Subcutaneous adipose tissue (tissue), 4 donors: ENCODE results near the gene LRRC46. TPM values are rescaled to one million over a fixed set of nuclear protein-coding genes. Genes with fewer than 3 reads are reported as not detected.

Source experiments
- total RNA-seq, 4 donors: library from RNA; depleted of rRNA; stranded (reverse); fragments of >200 nt; gene quantifications; one replicate each; pipeline ENCODE4 v1.1.0, GENCODE V29; 2016
- TF ChIP-seq, protein P1 (sequence below): fragments of 450-650 bp; IDR thresholded peaks from one replicate; pipeline ENCODE4 v1.5.1; 2016; ENCODE audit warnings: low read depth, mild to moderate bottlenecking, control low read depth, antibody characterized with exemption, moderate library complexity

Gene LRRC46
- total RNA-seq, 4 donors from 2014 or later = 0.66 TPM; not detected in 3

DNA sequence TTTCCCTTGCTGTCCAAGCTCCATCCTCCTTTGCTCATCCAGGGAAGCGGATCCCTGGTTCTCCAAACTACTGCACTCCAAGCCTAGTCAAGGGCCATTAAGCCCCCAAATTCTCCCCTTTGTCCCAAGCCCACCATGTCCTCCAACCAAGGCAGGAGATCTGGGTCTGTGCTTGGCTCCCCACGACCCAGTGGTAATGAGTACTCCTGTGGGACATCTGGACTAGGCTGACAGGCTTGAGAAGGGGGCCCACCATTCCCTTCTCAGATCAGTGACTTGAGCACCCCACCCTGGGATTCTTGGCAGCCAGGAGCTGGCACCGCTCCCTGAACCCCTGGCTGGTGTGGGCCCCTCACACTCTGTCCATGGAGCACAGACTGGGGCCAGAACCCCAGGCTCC is 27.0 kb upstream of the LRRC46 start:
- TF ChIP-seq, protein P1, sequence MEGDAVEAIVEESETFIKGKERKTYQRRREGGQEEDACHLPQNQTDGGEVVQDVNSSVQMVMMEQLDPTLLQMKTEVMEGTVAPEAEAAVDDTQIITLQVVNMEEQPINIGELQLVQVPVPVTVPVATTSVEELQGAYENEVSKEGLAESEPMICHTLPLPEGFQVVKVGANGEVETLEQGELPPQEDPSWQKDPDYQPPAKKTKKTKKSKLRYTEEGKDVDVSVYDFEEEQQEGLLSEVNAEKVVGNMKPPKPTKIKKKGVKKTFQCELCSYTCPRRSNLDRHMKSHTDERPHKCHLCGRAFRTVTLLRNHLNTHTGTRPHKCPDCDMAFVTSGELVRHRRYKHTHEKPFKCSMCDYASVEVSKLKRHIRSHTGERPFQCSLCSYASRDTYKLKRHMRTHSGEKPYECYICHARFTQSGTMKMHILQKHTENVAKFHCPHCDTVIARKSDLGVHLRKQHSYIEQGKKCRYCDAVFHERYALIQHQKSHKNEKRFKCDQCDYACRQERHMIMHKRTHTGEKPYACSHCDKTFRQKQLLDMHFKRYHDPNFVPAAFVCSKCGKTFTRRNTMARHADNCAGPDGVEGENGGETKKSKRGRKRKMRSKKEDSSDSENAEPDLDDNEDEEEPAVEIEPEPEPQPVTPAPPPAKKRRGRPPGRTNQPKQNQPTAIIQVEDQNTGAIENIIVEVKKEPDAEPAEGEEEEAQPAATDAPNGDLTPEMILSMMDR = no peak

DNA sequence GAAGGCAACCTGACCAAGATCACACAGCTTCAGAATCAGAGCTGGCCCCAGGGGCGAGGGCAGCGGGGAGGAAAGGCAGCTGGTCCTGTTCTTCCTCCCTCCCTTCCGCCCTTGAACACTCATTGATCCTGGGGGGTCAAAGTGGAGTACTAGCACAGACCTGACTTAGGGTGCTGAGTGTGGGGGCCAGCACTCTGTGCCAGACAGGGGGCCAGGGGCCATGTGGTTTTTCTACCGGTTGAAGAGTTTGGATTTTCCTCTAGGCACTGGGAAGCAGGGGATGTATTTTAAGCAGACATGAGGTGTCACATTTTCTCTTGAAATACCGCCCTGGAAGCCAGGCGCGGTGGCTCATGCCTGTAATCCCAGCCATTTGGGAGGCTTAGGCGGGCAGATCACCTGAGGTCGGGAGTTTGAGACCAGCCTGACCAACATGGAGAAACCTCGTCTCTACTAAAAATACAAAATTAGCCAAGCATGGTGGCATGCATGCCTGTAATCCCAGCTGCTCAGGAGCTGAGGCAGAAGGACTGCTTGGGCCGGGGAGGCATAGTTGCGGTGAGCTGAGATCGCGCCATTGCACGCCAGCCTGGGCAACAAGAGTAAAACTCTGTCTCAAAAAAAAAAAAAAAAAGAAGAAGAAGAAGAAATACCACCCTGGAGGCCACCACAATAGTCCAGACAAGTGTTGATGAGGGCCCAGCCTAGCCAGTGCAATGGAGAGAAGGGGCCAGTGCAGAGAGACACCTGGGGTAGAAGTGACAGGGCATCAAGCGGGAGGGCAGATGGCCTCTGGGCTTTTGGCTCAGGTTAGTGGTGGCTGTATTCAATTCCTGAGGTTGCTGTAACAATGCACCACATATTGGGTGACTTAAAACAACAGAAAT is 25.2 kb upstream of the LRRC46 start:
- TF ChIP-seq, protein P1 = no peak

DNA sequence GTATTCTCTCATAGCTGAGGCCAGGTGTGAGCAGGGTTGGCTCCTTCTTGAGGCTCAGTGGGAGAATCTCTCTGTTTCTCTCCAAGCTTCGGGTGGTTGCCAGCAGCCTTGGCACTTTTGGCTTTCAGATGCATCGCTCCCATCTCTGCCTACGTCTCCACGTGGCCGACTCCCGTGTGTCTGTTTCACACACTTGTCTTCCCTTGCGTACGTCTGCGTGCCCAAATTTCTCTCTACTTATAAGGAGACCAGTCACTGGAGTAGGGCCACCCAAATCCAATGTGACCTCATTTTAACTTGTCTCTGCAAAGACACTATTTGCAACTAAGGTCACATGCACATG is 24.6 kb upstream of the LRRC46 start:
- TF ChIP-seq, protein P1 = no peak

DNA sequence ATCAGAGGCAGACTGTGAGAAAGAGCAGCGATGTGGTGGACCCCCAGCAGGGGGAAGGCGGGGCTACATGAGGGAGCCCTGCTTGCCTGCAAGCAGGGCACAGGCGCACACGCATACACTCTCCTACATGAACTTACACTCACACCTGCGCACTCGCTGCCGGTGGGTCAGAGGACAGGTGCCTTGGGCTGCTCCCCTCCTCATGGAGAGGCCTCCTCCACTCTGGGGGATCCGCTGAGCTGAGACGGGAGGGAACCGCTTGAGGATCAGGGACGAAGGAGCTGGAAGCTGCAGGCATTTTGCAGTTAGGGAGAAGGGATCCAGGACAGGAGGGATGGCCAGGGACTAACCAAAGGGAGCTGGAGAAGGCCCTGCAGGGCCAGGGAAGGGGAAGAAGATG is 24.0 kb upstream of the LRRC46 start:
- TF ChIP-seq, protein P1 = no peak

DNA sequence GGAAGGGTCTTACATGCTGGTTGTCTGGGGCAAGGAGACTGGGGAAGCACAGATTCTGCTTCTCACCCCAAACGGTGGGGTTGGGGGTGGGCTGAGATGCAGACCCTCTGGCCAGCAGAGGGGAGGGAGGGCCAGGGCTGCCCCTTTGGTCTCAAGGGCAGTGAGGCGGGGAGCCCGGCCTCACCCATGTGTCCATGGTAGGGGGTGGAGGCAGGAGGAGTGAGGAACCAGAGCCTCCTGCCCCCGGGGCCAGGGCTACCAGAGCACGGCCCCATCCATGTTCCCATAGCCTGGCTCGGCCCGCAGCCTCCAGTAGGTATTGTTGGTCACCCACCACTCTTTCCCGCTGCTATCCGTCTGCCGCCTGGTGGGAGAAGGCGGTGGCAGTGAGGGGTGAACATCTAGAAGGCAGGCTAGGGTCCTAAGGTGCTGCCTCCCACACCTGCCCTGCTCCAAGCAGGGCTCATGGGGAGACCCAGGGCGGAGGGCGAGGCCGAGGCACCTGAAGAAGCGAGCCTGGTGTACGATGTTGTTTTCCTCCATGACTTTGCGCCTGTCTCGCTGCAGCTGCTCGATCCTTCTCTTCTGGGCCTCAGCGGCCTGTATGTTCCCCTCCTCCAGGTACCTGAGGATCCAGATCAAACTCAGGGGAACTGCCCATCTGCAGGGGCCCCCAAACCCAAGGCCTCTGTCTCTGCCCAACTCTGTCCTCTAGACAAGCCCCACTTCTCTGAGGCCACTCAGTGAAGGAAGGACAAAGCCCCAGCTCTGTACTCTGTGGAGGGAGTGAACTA is 23.2 kb upstream of the LRRC46 start:
- TF ChIP-seq, protein P1 = no peak

DNA sequence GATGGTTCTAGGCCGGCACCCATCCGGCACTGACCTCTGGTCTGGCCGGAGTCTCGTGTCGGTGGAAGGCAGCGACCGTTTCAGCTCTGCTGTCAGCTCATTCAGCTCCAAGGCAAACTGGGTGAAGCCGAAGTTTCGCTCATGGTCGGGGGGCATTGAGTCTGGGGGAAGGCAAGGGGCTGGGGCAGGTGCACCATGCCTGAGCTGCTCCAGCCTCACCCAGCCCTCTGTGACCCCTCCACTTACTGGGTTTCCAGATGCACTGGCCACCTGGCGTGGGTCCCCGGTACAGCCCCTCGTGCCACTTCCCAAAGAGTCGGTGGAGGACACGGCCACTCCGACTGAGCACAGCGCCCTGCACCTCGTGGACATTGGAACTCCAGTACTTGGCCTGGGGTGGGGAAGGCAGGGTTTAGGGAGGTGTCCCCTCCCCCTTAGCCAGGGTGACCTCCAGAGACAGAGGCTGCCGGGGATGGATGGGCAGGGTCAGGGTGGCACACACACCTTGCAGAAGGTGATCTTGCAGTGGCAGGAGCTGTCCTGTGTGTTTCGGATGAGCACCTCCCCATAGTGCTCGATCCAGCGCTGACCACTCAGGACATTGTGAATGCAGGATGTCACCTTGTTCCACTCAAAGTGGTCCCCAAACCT is 22.5 kb upstream of the LRRC46 start:
- TF ChIP-seq, protein P1 = no peak
